Skin of body (tissue), 2 donors: ENCODE results near the gene RALGAPA2. TPM values are rescaled to one million over a fixed set of nuclear protein-coding genes. Genes with fewer than 3 reads are reported as not detected.

ENCODE experiments used
- DNase-seq: peaks from one replicate; lab custom pipeline; 2025; lab: John Stamatoyannopoulos, UW
- total RNA-seq: library from RNA; depleted of rRNA; stranded (reverse); fragments of >200 nt; gene quantifications from one replicate; pipeline ENCODE4 v1.2.3, GENCODE V29; 2014

Gene RALGAPA2
- total RNA-seq, 1 donor from 2014 or later = 31.9 TPM

DNA sequence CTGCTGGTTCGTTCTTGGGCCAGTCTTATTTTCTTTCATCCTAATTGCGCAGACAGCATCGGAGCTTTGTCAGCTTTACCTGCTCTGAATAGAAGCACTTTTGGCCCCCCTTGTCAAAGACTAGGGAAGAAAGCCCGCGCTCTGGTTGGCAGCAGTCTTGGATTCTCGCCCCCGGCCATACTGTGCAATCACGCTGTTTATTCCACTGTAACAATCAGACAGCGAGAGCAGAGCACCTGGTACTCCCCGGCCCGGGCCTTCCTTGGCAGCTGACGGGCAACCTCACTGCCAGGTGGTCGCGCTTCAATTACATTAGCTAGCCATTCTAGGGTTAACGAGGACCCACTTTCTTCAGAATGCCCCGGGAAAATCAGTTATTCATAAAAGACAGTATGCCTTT, 272.0 kb downstream of the RALGAPA2 start:
- no peak for DNase-seq

DNA sequence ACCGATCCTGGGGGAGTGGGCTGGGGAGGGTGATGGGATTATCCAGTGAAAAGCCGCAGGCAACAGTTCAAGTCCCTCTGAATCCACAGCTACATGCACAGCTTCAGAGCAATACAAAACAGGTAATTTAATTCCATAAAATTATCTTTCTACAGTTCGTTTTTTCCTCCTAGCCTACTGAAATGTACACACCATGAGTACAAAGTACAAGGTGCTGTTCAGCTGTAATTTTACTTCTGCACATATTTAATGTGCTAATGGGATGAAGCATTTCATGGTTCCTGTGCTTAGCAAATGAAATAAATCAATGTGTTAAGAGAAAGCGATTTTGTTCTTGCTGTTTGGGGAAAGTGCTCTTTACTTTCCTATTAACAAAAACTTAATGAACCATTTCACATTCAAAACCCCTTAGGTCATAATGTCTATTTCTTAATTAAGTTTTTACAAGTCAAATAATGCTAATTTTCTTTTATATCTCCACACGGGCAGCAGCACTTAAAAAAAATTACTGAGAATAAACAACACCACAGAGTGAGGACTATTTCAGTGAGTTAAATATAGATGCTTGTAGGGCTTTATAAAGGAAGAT, 272.7 kb downstream of the RALGAPA2 start:
- DNase-seq = no peak

DNA sequence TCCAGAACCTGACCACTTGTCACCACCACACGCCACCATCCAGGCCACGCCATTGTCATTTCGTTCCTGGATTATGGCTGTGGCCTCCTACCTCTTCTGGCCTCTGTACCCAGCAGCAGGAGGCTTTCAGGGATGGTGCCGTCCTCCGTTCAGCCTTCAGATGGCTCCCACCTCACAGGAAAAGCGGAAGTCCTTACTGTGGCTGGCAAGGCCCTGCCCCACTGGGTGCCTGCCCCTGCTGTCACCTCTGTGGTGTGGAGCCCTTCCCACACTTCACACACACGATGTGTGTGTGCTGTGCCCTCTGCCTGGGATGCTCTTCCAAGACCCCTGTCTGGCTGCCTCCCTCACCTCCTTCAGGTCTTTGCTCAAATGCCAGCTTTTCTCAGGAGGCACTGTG, 275.1 kb downstream of the RALGAPA2 start:
- DNase-seq = no peak

DNA sequence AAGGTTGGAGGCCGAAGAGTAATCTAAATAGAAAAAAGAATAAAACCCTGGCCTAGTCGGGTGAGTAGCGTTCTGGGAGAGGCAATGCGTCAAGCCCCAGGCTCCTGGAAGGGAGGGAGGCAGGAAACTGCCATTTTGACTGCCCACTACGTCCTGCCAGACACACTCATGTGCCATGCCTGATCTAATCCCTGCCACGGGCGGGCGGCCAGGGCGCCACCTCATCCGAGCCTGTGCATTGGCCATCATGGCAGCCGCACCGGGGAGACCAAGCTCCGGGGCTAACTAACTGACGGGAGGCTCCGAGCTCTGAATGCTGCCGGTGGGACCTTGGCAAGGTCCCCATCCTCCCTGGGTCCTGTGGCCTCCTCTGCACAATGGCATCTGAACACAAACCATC, 275.8 kb downstream of the RALGAPA2 start:
- no peak for DNase-seq

DNA sequence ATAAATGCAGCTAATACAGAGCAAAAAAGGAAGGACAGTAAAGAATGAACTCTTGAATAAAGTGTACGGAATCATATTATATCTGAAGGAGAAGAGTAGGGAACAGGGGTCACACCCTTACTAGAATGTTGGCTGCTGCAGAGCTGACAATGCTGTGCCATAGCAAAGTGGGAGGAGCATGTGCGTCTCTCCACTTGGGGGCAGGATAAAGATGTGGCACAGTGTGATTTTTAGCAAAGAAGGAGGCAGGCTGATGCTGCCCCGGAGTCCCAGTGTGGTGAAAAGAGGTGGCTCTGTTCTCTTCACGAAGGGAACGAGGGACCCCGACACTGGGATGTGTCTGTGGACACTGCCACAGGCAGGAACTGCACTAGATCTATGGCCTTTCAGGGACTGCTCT, 277.0 kb downstream of the RALGAPA2 start:
- DNase-seq = no peak

DNA sequence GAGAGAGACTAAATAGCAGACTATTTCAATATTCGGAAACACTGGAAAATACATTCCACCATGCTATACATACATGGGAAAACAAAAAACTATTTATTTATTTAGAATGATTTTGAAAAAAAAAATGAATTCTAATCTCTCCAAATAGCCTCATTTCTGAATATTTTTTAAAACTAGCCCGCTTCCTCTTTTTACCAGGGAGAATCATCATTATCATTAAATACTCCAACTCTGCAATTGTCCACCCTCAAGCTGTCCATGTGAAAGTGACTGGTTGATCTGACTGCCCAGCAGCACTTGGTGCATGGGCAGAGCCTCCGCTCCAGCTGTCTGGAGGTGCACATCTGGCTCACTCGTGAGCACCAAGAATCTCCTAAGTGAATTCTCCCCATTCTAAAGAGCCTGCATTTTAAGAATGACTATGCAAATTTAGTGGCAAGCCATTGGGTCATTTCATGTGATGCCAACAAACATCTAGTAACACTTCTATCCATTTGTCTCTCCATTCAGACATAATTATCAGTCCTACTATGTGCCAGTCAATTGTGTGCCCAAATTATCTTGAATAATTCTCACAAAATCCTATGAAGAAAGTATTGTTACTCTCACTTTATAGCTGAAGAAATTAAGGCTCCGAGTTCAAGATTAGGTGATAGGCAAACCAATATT, 279.7 kb downstream of the RALGAPA2 start:
- no peak for DNase-seq

DNA sequence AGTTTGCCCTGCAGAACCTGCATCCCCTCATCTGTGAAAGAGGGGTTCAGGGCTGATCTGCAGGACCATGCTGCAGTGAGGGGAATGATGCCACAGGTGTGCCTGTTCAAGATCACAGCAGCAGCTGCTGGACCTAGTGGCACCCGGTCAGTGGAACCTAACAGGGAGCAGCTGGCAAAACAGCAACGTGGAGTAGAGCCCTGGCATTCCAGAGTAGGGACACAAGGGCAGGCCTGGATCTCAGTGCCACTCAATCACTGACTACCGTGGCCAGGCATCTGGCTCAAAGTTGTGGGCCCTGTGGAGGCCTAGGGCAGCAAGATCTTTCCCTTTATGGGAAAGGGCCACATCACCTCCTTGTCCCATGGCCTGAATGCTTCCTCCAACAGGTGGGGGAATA, 282.4 kb downstream of the RALGAPA2 start:
- DNase-seq = no peak

DNA sequence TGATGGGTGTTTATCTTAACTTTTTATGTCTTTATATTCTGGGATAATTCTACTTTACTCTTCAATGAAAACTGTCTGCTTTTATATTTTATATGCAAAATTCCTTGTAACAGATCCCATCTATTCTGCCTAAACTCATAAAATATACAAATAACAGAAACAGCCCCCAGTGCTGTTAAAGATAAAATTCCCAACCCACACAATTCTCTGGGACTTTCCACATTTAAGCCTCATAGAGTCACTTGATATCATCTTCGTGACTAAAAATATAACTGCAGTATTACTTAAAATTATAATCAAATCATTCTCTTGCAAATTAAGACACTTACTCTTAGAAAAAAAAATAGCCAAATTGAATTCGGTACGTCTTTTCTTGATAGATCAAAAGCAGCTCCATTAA, 284.4 kb downstream of the RALGAPA2 start:
- no peak for DNase-seq

DNA sequence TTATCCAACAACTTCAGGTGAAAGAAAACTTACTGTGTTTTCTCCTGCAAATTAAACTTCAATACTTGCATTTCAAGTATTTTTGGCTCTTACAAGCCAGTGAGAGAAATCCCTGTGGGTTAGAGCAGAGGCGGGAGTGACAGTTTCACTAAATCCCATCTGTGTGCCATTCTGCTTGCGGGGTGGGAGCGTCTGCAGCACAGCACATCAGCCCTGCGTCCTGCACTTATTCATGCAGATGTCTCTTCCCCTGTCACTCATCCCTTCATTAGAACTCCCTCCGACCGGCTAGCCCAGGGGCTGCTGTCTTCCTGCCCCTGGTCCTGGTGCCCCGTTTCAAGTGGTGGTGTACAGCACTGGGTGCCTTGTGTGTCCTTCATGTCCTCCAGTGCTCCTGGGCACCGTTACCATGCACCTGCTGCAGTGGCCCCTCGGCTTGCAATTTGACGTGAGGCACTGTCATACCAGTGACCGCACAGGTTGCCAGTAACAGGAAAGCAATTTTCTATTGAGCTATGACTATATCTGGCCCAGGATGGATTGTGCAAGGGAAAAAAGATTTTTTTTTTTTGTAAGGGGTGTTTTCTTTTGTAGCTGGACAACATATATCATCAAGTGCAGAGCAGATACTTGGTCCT, 285.1 kb downstream of the RALGAPA2 start:
- DNase-seq = peak; percentile 2

DNA sequence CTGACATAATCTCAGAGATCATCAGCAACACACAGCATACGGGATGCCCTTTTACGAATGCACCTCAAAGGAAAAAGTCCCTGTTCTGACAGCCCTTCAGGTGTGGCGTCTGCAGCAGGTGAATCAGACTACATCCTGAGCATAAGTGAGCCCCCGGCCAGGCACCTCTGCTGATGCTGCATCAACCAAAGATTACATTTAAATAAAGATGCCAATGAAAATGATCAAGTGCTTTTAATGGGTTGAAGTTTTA, 285.9 kb downstream of the RALGAPA2 start:
- DNase-seq = no peak

DNA sequence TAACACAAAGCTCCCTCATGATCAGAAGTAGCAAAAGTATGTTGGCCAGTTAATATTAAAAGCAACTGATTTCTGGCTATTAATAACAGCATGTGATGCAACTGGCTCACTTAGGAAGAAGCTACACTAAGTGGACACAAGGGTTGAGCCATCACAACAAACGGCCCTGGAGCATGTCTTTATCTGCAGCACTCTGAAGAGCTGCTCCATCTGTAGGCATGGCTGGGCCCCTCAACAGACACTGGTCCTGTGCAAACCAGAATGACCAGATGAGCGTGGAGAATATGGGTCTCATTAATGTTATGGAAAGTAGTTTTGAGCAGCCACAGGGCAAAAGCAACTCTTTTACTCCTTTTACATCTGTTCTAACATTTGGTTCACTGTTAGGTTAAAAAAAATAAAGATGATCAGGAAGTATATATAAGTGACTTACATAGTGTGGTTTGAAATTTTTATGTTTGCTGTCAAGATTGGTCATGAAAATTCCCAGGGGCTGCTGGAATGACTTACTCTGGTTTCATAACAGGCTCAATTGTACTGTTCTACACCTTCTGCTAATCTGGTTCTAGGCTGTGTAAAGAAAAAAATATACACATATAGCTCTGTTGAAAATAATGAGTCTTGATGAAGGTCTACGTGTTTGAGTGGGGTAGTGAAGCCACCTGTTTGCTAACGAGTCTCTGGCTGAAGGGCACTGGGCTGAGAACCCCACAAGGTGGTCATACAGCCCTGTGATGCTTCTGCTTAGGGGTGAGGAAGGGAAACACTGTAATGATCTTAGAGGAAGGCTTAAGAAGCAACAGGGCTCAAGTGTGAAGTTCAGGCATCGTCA, 286.4 kb downstream of the RALGAPA2 start:
- DNase-seq = no peak

DNA sequence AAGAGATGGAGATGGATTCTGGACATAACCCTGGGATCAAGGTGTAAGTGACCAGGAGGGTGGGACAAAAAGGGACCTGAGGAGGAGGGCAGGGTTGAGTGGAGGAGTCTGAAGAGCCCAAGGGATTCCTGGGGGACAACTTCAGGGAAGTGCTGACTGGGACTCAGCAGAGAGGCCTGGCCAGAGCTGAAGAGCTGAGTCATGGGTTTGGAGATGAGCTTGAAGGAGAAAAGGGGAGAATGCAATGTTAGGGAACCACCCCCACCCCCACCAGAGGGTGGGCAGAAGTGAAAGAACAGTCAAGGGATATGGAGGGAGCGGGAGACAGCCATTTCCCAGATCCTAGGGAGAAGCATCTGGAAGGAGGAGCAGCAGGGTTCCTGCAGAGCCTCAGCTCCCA, 289.3 kb downstream of the RALGAPA2 start:
- DNase-seq = no peak

DNA sequence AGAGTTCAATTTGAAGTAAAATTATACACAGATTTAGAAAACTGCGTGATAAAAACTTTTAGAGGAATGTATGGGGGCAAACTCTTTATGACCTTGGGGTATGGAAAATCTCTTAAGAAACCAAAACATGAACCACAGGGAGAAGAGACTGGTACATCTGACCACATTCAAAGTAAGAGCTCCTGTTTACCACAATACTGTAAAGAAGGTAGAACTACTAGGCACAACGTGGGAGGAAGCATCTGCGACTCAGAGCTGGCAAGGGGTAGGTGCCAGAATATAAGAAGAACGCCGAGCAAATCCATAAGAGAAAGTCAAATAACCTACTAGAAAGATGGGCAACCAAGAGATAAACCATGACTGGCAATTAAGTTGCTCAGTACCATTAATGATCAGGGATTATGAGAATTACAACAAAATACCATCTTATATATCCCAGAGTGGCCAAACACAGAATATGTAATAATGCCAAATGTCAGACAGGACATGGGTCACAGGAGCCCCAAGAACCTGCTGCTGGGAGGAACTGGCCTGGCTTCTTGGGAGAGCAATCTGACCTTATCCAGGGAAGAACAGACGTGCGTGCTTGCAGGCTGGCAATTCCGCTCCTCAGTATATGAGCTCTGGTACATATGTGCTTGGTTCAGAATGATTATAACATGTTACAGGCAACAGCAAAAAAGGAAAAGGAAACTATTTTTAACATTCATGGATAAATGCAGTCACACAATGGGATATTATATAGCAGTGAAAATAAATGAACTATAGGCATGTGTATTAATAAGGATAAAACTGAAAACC, 294.4 kb downstream of the RALGAPA2 start:
- DNase-seq = no peak

DNA sequence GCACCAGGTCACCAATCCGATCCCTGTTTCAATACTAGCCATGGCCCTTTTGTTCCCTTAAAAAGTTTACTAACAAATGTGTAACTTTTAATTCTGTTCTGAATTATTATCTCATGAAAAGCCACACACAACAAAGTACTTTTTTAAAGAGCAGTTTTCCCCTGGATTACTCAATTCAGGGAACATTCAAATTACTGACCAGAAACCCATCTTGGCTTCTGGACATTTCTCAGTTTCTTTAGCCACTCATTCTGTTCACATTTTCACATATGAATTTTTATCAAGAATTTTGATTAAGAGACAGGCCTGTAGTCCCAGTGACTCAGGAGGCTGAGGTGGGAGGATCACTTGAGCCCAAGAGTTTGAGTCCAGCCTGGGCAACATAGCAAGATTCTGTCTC, 297.1 kb downstream of the RALGAPA2 start:
- DNase-seq = no peak

DNA sequence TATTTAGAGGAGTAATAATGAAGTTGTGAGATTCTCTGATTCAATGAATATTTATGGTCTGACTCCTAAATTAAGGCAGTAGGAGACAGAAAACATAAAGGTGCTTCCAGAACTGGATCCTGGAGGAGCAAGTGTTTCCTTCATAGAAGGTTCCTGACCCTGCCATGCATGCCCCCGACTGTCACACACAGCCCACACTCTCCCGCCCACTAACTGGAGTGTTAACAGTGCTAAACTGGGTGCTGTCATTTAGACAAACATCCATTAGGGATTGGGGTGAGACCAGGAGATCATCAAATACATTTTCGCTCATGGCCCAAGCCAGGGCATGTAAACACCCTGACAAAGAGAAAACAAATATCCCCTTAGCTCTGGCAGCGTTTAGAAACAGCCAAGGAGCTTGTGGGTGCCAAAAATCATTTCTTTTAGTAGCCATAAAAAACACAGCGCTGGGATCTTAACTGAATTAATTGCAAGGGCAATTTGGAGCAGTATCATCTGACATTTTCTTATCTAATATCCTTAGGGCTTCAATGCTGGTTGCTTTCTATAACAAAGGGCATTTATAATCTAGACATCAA, 297.7 kb downstream of the RALGAPA2 start:
- no peak for DNase-seq

DNA sequence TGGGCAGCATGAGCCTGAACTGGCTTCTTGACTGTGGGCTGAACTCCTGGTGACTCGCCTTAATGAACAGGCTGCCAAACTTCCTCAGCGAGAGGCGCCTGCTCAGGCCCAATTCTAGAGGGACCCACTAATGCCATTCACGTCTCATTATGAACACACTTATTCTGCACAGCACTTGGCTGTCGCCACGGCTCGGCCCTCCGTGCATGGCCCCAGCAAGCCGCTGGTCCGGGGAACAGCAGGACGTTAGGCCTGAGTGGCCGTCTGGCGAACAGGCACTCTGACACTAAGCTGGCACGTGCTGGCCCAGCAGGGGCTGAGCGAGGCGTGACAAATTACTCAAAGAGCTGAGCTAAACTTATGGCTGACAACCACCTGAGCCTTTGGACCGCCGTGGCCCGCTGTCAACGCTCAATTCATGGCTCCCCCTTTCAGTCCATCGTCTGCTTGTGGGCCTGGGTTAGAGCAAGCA, 298.6 kb downstream of the RALGAPA2 start:
- no peak for DNase-seq

DNA sequence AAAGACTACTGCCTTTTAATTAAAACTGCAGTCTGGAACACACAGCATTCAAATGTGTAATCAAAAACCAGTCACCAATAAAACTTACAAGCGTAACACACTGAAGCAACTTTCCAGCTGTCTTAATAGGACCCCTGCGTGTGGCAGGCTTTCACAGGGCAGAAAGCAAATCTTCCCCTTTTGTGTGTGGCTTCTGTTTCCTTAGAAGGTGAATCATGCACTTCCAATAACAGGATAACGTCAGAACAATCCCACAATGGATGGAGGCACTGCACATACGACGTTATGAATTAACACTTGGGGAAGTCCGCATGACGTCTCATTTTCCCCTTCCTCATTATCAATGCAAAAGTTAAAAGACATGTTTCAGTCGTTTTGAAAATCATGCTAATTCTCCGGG, 299.7 kb downstream of the RALGAPA2 start:
- no peak for DNase-seq

DNA sequence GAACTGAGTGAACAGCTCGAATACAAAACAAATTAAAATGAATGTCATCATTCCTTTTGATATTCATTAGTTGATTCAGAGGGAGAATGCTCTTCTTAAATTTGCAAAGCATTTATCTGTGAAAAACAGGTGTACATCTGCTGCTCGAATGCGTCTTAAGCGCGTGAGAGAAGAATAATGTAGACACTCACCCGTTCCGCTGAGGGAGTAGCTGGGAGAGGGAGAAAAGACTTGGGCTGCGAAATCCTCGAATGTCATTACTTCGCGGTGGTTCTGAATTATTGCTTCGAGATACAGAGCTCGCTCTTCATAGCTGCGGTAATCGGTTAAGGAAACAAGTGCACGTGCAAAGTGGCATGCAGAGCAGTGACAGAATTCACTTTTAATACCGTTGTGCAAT, 300.6 kb downstream of the RALGAPA2 start:
- no peak for DNase-seq

DNA sequence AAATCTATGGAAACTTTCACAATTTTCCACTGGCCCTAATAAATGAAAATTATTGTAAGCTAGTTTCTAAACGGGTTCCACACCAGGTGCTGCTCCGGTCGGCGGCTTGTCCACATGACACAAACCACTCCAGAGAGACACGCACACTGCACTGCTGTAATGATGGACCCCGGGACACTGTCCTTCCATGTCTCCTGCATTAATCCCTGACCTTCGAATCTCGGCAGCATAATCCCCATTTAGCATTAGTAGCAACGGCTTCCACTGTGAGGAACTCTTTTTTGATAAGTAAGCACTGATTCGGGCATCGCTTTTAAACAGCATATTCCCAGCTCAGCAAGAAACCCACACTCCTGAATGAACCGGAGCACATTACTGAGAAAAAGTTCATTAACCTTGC, 301.0 kb downstream of the RALGAPA2 start:
- no peak for DNase-seq

DNA sequence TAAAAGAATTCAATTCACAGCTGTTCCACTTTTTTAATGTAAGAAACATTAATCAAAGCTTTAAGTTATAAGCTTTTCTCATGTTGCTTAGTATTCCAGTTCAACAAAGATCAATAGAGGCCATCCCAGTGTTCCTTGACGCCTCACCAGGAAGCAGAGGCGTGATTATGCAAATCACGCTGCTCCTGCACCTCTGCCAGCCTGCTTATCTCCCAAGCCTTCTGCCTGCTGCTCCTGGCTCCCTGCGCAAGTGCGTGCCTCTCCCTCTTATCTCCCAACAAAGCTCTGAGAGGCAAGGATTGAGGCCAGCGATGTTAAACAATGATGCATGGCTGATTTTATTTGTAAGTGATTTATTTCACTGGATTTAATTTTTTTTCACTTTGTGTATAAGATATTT, 301.8 kb downstream of the RALGAPA2 start:
- peak; percentile 23 for DNase-seq

DNA sequence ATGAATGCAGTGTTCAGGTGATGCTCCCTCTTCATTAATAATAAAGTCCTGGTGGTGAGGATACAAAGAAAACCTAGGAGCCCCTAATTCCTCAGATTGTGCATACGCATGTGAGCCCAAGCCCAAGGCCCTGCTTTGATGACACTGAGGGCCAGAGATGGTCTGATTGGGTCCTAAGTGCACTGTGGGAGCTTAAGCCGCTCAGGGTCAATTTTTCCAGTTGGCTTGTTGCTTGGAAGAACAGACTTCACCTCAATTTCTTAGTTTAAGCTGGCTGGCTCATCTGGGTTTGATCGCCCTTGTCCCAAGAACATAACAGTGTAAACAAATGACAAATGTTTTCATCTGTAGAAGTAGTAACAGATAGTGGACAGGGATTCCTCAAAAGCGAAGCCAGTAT, 303.1 kb downstream of the RALGAPA2 start:
- DNase-seq = no peak
